HG03108 (cell line): ENCODE data around the gene CMC1.
"Not testable (repeated sequence)": the region's sequence is repeated elsewhere in the genome, so short reads cannot be mapped to it uniquely, and the experiment has no call there.

Source experiments
- ATAC-seq: cut with Tn5 transposase; IDR thresholded peaks from one replicate; pipeline ENCODE4 v1.9.1; 2021; ENCODE audit warnings: moderate library complexity; ENCODE audit not compliant: unreplicated experiment

Gene CMC1

DNA sequence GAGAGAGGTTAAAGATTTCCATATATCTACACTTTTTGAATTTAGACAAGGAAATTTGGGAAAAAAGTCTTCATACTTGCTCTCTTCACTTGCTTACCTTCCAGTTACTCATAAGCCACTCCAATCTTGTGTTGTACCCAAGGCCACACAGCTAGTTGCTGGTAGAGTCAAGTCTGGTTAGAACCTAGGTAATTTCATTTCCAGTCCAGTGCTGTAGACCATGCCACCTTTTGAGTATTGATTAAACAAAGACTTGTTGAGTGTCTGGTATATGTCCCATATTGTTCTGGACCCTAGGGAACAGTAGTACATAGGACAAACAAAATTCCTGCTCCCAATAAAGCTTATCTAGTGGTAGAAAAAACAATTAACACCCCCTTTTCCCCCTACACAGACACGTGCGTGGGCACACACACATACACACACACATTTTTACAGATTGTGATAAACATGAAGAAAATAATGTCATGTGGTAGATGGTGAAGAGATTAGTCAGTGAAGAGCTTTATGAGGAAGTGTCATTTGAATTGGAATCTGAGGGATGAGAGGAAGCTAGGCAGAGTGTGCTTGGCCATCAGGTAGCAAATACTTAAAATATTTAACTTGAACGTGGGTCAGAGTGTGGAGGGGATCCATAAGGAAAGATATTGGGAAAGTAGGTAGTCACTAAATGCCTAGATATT, 2.1 kb downstream of the CMC1 start:
- no peak for ATAC-seq

GRCh38 chr3:28244491-28244890, 3.1 kb downstream of the CMC1 start:
- ATAC-seq, result no peak

DNA sequence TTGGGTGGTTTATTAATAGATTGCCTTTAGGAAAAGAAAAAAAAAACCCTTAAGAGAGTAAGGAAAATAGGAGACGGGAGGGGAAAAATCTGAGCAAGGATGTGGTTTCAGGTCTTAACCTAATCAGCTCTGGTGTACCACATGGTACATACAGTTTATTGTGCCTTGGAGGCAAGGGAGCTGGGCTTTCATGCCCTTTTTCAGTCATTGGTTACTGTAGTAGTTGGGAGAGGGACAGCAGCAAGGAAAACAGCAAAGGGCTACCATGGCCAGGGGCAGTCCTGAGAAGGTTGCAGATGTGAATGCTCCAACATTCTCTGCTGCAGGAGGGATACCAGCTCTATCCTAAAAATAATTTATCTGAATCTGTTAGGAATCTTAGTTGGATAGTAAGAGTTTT, 5.9 kb downstream of the CMC1 start:
- no peak for ATAC-seq

DNA sequence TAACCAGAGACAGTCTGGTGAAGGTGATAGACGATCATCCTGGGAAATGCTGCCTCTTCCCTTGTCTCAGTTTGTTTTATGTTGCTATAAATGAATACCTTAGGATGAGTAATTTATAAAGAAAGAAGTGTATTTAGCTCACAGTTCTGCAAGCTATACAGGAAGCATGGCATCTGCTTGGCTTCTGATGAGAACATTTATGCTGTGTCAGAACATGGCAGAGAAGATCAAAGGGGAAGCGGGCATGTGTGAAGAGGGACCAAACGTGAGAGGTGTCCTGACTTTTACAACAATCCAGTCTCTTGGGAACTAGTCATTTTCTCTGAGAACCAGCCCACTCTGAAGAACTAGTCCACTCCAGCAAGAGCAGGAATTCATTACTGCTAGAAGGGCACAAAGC, 9.6 kb downstream of the CMC1 start:
- no peak for ATAC-seq

- ATAC-seq, result no peak
Observed at GRCh38 chr3:28252001-28252431, 10.6 kb downstream of the CMC1 start.

DNA sequence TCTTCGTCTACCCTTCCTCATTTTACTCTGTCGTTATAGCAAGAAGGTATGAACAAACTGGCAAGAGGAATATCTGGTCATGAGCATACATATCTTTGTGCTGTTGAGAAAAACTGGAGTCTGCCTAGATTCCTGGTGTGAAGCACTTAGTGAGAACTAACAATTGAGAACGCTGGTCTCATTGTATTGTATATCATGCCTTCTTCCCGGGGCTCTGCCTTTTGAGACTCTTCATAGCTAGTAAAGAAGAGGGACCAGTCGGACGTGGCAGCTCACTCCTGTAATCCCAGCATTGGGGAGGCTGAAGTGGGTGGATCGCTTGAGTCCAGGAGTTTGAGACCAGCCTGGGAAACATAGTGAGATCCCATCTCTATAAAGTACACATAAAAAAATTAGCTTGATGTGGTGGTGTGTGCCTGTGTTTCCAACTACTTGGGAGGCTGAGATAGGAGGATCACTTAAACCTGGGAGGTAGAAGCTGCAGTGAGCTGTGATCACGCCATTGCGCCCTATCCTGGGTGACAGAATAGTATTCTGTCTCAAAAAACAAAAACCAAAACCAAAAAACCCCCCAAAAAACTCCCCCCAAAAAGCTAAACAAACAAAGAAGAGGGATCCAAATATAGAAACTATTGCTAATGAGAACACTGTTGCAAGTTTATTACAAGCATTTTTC, 11.8 kb downstream of the CMC1 start:
- ATAC-seq, result no peak

DNA sequence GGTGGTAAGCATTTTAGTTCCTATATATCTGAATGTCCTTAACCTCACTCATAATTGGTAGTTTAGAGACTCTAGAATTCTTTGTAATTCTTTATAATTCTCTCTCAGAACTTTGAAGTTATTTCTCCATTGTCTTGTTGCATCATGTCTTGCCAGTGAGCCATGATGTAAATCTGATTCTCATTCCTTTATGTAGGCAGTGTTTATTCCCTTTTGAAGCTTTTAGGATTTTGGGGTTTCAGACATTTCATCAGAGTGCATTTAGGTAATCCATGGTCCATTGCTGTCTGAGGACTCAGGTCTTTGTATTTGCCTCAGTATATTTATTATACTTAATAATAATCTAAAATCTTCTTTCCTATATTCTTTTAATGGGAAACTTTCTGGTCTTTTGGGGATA, 20.6 kb downstream of the CMC1 start:
- no peak for ATAC-seq

DNA sequence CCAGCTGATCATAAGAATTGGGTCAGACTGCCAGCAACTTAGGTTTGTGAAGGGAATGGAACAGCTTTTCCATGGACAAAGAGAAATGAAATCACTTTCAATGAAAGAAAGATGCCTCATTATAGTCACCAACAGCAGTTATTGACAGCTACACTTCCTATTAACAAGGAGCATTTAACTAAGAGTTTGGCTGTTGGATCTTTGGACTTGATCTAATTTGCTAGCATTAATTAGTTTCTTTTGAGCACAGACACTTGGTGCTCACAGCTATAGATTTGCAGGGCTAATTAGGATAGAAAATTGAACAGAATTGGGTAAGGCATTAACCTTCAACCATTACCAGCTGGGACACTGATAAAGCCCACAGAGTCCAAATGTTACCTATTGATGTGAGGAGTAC, 24.2 kb downstream of the CMC1 start:
- ATAC-seq, result no peak

- no peak for ATAC-seq
Observed at GRCh38 chr3:28267984-28268849, 26.8 kb downstream of the CMC1 start.

GRCh38 chr3:28268989-28269388, 27.6 kb downstream of the CMC1 start:
- no peak for ATAC-seq

DNA sequence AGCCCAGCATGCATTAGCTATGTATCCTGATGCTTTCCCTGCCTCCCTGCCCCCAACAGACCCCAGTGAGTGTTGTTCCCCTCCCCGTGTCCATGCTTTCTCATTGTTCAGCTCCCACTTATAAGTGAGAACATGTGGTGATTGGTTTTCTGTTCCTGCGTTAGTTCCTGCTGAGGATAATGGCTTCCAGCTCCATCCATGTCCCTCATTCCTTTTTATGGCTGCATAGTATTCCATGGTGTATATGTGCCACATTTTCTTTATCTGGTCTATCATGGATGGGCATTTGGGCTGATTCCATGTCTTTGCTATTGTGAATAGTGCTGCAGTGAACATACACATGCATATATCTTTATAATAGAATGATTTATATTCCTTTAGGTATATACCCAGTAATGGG, 28.5 kb downstream of the CMC1 start:
- not testable (repeated sequence) for ATAC-seq

- no peak for ATAC-seq
Observed at GRCh38 chr3:28273837-28274236, 32.4 kb downstream of the CMC1 start.

GRCh38 chr3:28278918-28279317, 37.5 kb downstream of the CMC1 start:
- ATAC-seq, result no peak

GRCh38 chr3:28279770-28280169, 38.4 kb downstream of the CMC1 start:
- ATAC-seq, result no peak

- ATAC-seq, result no peak
Observed at GRCh38 chr3:28280781-28281180, 39.4 kb downstream of the CMC1 start.

DNA sequence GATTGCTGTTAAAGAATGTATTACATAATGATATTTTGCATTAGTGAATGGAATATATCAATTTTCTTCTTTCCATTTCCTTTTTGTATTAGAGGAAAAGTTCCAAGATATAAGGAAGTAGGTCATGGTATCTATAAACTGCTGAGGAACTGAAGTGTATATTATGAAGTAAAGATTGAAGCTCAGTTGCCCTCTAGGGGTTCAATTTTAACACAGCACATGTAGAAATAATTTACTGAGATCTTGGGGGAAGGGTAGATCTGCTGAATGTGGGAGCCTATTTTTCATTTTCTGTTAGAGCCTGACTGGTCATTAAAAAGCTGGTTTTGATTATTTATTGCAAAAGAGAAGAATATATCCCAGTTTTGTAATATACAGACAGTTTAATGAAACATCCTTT, 45.2 kb downstream of the CMC1 start:
- peak; percentile 92 for ATAC-seq

GRCh38 chr3:28287046-28287445, 45.6 kb downstream of the CMC1 start:
- ATAC-seq, result no peak

DNA sequence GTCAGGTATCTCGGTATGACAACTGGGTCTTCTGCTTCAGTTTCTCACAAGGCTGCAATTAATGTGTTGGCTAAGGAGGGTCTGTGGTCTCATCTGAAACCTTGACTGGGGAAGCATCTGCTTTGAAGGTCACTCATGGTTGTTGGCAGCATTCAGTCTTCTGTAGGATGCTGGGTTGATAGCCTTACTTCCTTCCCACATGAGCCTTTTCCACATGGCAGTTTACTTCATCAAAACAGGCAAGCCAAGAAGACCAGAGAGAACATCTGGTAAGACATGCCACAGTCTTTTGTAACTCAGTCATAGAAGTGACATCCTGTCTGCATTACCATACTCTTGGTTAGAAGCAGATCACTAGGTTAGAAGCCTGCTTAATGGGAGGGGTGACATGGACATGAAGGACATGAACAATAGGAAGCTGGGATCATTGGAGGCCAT, 49.5 kb downstream of the CMC1 start:
- no peak for ATAC-seq

DNA sequence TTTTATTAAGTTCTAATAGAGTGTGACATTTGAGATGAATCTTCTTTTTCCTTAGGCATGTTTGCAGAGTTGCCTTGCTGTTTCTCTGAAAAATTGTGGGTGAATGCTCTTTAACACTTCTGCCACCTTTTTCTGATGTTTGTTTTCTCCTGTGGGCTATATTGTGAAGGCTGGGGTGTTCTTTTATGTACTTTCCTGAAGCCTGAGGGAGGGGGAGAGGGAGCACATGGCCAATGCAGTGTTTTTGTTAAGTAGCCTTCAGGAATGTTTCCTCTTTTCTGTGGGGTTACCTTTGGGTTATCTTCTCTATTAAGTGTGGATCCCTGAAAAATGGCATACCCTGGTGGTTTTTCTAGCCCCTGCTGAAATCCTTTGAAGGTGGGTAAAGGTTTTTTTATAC, 50.2 kb downstream of the CMC1 start:
- ATAC-seq, result no peak

DNA sequence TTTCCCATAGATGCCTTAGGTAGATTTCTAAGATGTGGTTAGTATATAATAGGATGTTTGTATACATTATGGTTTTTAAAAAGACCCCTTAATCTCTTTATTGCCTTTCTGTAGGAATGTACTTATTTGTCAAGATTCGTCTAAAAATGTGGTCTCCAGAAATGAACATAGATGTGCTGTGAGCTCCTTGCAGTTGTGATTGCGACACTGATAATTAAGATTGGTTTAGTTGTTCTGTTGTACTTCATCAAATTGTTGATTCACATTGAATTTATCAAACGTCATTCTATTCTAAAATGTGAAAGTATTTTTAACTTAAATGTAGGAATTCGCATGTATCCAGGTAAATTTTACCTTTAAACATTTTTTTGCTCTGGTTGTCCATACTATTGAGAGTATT, 51.2 kb downstream of the CMC1 start:
- ATAC-seq, result no peak

GRCh38 chr3:28294667-28295413, 53.4 kb downstream of the CMC1 start:
- no peak for ATAC-seq
